T1000 (cell line): ENCODE measurements around the gene POMGNT1.
"Not testable (repeated sequence)": the region's sequence is repeated elsewhere in the genome, so short reads cannot be mapped to it uniquely, and the experiment has no call there.

Source experiments
- DNase-seq: peaks from one replicate; lab custom pipeline; 2025; ENCODE audit warnings: mixed read lengths; lab: John Stamatoyannopoulos, UW

Gene POMGNT1

DNA sequence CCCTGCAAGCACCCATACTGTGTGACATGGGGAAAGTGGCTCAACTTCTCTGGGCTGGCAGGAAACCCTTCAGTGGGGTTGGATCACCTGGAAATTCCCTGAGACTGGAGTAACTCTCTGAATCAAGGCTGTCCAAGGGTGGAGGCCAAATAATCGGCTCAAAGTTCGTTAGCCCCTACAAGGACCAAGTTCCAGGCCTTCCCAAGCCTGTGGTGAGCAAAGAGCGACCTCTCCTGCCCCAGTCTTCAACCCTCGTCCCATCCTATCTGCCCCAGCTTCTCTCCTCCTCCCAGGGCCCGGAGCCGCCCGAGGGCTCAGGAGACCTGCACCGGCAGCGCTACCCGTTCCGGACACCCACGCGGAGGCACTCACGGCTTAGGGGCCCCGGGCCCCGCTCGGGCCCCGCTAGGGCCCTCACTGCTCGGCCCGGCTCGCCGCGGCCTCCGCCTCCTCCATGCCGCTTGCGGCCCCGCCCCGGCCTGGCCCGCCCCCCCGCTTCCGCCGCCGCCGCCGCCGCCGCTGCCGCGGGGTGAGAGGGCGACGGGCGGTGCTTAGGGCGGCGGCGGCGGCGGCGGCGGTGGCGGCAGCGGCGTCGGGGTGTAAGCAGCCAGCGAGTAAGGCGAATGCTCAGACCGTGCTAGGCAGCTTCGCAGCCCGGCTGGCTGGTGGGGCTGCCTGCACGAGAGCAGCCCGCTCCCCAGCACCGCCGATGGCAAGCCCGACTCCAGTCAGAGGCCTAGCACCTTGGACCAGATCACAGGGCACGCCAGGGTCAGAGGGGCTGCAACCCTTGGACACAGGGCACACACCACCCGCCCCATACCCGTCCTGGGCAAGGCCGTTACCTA is at the start of gene POMGNT1:
Gene POMGNT1 (minus strand): TSS at position 471 of the 848 bp plus-strand sequence. CDS start 613 bp downstream, outside the sequence.
- DNase-seq, result peak; percentile 36

GRCh38 chr1:46247436-46248121 is 49.3 kb upstream of the POMGNT1 start, which contains the start of gene RAD54L:
TSS of gene RAD54L (plus strand) at chr1:46247763. CDS start at chr1:46248406, 643 bp downstream.
- peak; percentile 98 for DNase-seq

DNA sequence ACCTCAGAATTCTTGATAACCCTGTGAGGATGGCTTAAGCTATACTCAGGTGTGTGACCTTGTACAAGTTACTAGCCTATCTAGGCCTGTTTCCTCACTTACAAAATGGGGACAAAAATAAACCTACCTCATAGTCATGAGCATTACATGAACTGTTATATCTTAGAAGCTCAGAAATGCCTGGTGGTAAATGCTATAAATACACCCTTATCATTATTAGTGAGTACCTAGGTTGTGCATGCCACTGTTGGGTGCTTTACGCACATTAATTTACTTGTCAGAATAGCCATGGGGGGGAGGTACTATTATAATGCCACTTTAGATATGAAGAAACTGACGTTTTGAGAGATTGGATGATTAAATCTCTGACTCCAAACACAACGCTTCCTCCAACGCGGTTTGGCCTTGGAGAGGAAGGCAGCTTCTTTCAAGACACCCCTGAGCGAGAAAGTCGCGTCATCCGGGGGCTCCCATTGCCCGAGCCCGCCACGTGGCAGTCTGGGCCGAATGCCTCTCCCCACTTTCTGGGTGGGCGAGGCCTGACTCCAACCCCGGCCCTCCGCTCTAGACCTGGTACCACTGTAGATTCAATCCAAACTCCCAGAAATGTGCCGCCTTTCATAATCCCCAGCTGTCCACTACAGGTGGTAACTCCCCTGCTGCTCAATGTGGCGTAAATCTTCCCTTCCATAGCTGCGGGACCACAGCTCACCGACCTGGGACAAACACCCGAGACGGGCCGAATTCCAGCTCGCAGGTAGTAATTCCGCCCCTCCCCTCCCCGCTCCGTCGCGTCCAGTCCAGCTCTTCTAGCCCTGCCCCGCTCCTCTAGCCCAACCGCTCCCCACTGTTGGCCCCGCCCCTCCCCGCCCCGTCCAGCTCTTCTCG is 48.6 kb upstream of the POMGNT1 start:
- DNase-seq, result no peak

DNA sequence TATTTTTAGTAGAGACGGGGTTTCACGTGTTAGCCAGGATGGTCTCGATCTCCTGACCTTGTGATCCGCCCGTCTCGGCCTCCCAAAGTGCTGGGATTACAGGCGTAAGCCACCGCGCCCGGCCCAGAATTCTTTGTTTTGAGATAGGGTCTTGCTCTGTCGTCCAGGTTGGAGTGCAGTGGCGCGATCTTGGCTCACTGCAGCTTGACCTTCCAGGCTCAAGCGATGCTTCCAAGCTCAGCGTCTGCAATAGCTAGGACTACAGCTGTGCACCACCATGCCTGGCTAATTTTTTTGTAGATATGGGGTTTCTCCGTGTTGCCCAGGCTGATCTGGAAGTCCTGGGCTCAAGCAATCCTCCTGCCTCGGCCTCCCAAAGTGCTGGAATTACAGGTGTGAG is 47.9 kb upstream of the POMGNT1 start:
- not testable (repeated sequence) for DNase-seq

DNA sequence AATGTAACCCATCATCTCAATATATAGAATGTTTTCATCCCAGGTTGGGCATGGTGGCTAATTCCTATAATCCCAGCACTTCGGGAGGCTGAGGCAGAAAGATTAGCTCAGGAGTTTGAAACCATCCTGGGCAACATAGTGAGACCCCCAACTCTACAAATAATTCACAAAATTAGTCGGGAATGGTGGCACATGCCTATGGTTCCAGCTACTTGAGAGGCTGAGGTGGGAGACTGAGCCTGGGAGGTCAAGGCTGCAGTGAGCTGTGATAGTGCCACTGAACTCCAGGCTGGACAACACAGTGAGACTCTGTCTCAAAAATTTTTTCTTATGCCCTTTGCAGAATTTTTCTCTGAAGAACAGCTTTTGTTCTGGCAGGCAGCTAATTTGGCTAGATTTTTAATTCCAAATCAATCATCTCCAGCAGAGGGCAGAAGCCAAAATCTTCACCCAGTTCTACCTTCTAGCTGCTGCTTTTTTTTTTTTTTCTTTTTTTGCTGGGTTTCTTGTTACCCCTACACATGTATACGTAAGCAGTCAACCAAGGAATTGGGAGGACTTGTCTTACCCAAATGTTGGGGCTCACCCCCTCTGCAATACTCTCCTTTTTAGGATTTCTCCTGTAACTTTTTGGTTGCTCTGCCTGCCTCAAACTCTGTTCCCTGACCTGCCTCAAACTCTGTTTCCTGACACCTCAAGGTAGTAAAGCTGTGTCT is 46.6 kb upstream of the POMGNT1 start:
- DNase-seq, result no peak

GRCh38 chr1:46243831-46244230 is 45.6 kb upstream of the POMGNT1 start:
- not testable (repeated sequence) for DNase-seq

GRCh38 chr1:46242918-46243317 is 44.7 kb upstream of the POMGNT1 start:
- DNase-seq, result no peak

GRCh38 chr1:46241733-46242132 is 43.5 kb upstream of the POMGNT1 start:
- DNase-seq, result not testable (repeated sequence)

GRCh38 chr1:46238865-46239264 is 40.6 kb upstream of the POMGNT1 start:
- DNase-seq, result peak; percentile 53

GRCh38 chr1:46236882-46237281 is 38.6 kb upstream of the POMGNT1 start:
- no peak for DNase-seq

DNA sequence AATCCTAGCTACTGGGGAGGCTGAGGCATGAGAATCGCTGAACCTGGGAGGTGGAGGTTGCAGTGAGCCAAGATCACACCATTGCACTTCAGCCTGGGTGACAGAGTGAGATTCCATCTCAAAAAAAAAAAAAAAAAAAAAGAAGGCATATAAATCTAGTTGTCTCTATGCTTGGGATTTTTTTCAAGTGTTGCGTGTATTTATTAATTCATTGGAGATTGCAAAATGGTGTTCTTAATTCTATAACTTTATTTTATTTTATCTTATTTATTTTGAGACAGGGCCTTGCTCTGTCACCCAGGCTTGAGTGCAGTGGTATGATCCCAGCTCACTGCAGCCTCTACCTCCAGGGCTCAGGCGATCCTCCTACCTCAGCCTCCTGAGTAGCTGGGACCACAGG is 33.0 kb upstream of the POMGNT1 start:
- not testable (repeated sequence) for DNase-seq

DNA sequence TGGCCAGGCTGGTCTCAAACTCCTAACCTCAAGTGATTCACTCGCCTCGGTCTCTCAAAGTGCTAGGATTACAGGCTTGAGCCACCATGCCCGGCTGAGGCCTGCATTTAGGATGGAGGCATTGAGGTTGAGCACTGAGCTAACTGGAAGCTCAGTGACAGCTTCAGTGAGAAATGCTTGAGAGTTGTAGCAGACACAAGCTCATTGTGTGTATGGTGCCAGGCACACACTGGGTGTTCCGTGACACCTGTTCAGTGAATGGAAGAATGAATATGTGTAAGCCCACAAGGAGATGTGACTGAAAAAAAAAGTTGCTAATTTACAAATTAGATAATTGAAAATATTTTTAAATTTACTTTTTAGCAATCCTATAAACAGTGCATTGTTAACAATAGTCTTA is 26.7 kb upstream of the POMGNT1 start:
- DNase-seq, result no peak

DNA sequence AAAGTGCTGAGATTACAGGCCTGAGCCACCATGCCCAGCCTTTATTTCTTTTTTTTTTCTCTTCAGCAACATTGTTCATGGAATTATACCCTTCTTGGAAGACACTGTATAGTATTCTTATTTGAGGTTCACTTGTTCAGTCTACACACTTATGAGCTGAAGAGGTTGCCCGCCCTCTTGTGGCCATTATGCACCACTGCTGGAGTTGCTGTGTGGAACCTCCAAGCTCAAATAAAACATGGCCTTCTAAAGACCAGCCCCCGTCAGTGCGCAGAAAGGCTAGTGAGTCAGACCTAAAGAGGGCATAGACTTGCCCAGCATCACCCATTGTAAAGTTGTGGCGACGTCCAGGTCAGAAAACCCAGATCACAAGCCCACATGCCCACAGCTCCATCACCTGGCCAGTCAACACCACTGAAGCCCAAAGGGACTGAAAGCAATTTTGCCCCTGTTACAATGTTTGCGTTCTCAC is 25.3 kb upstream of the POMGNT1 start:
- peak; percentile 83 for DNase-seq

GRCh38 chr1:46223055-46223454 is 24.8 kb upstream of the POMGNT1 start:
- not testable (repeated sequence) for DNase-seq

DNA sequence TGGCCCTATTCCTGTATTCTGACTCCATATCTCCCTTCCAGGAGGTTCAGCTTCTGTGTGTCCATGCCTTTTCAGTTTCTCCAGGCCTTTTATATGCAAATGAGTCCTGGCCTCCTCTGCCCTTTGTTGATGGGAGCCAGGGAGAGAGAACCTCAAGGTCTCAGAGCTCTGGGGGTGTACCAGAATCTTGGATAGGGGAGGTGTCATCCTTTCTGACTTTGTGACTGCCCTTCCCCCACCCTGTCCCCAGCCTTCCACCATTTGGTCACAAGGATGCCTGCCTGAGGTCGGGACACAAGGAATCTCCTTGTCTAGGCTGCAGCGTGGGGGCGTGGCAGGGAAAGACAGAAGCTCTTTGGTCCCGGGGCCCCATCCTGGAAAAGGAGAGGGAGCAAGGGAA is 23.5 kb upstream of the POMGNT1 start:
- no peak for DNase-seq

- DNase-seq, result no peak
Observed at GRCh38 chr1:46220808-46221207, 22.6 kb upstream of the POMGNT1 start.

DNA sequence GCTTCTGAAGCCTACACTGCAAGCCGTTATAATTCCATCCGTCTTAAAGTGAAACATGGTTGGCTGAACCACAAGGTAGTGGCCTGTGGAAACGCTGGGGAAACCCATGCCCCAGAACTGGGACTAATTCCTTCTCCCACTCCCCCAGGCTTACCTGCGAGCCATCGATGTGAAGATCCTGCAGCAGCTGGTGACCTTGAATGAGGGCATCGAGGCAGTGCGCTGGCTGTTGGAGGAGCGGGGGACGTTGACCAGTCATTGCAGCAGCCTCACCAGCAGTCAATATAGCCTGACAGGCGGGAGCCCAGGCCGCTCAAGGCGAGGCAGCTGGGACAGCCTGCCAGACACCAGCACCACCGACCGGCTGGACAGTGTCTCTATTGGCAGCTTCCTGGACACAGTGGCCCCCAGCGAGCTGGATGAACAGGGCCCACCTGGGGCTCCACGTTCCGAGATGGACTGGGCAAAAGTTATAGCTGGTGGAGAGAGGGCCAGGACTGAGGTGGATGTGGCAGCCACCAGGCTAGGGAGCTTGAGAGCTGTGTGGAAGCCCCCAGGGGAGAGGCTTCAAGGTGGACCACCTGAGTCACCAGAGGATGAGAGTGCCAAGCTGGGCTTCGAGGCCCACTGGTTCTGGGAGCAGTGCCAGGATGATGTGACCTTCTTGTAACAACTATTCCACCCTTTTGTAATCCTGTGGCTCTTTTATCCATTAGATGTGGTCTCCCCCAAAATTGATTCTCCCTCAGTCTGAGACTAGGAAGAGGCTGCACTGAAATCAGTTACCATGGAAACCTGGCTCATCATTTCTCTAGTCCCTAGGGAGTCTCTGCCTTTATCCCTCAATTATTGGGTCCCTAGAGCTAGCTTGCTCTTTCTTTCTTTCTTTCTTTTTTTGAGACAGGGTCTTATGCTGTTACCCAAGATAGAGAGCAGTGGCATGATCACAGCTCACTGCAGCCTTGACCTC is 21.6 kb upstream of the POMGNT1 start:
- no peak for DNase-seq

- no peak for DNase-seq
Observed at GRCh38 chr1:46218443-46218842, 20.2 kb upstream of the POMGNT1 start.

DNA sequence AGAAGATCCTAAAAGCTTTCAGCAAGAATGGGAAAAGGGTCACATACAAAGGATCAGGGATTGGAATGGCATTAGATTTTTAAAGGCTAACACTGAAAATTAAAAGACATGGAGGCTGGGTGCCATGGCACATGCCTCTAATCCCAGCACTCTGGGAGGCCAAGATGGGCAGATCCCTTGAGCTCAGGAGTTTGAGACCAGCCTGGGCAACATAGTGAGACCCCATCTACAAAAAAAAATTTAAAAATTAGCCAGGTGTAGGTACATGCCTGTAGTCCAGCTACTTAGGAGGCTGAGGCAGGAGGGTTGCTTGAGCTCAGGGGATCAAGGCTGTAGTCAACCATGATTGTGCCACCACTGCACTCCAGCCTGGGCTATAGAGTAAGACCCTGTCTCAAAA is 17.3 kb upstream of the POMGNT1 start:
- DNase-seq, result no peak

- DNase-seq, result no peak
Observed at GRCh38 chr1:46211051-46211450, 12.8 kb upstream of the POMGNT1 start.
